Activated CD4-positive, alpha-beta T cell treated with anti-CD3 and anti-CD28 coated beads, Interleukin-2, amount 50 U/mL, for 1 hour (primary cell): Measurements from ENCODE around the gene FBL.
"Not testable (repeated sequence)": the region's sequence is repeated elsewhere in the genome, so short reads cannot be mapped to it uniquely, and the experiment has no call there.

Source experiments
- DNase-seq: peaks from one replicate; pipeline ENCODE4 v3.0.0-alpha.2; 2020

FBL gene

GRCh38 chr19:39845933-39846677 is at the start of gene FBL:
Gene FBL (minus strand): TSS chr19:39846379. CDS start chr19:39846300, 79 bp downstream.
- peak; percentile 99 for DNase-seq

- DNase-seq, result not testable (repeated sequence)
These were observed 48.9 kb upstream of the FBL start for GRCh38 chr19:39895096-39895495.

GRCh38 chr19:39894236-39894606 is 48.0 kb upstream of the FBL start:
- not testable (repeated sequence) for DNase-seq

GRCh38 chr19:39893366-39894235 is 47.4 kb upstream of the FBL start:
- not testable (repeated sequence) for DNase-seq

GRCh38 chr19:39892506-39892902 is 46.3 kb upstream of the FBL start:
- DNase-seq, result not testable (repeated sequence)

GRCh38 chr19:39891660-39892505 is 45.7 kb upstream of the FBL start:
- not testable (repeated sequence) for DNase-seq

GRCh38 chr19:39890755-39891551 is 44.8 kb upstream of the FBL start:
- DNase-seq, result no peak

GRCh38 chr19:39889872-39890754 is 43.9 kb upstream of the FBL start:
- not testable (repeated sequence) for DNase-seq

- not testable (repeated sequence) for DNase-seq
These were observed 41.3 kb upstream of the FBL start for GRCh38 chr19:39887456-39887951.

GRCh38 chr19:39885821-39886554 is 39.8 kb upstream of the FBL start:
- DNase-seq, result not testable (repeated sequence)

- not testable (repeated sequence) for DNase-seq
These were observed 38.5 kb upstream of the FBL start for GRCh38 chr19:39884721-39885120.

- not testable (repeated sequence) for DNase-seq
These were observed 36.5 kb upstream of the FBL start for GRCh38 chr19:39882645-39883044.

GRCh38 chr19:39881495-39882110 is 35.4 kb upstream of the FBL start:
- DNase-seq, result not testable (repeated sequence)

GRCh38 chr19:39880241-39880640 is 34.1 kb upstream of the FBL start:
- not testable (repeated sequence) for DNase-seq

GRCh38 chr19:39879796-39880195 is 33.6 kb upstream of the FBL start:
- DNase-seq, result not testable (repeated sequence)

GRCh38 chr19:39878866-39879265 is 32.7 kb upstream of the FBL start:
- not testable (repeated sequence) for DNase-seq

- DNase-seq, result no peak
These were observed 32.2 kb upstream of the FBL start for GRCh38 chr19:39878398-39878797.

- DNase-seq, result not testable (repeated sequence)
These were observed 31.8 kb upstream of the FBL start for GRCh38 chr19:39877982-39878381.

- not testable (repeated sequence) for DNase-seq
These were observed 31.3 kb upstream of the FBL start for GRCh38 chr19:39877488-39877887.
